GM13976 (cell line): ENCODE data around the gene METTL26.

Source experiments
- DNase-seq: peaks from one replicate; pipeline ENCODE4 v3.0.0; 2012; ENCODE audit warnings: low spot score
- CTCF ChIP-seq: IDR thresholded peaks from 2 replicates; pipeline ENCODE4 v1.5.1; 2012; ENCODE audit warnings: borderline replicate concordance, mild to moderate bottlenecking; ENCODE audit not compliant: insufficient read depth; ENCODE audit errors: extremely low read depth, missing control alignments, control extremely low read depth
- in situ Hi-C: fragments of 300-500 bp; cut with MboI; formaldehyde crosslinking; loops from one replicate; pipeline ENCODE4 v1.12.0; 2022; ENCODE audit warnings: low sequenced_read_pairs, mixed read lengths, inconsistent platforms; ENCODE audit not compliant: unreplicated experiment

METTL26 gene

GRCh38 chr16:590188-590814, 45.8 kb downstream of the METTL26 start:
- DNase-seq: no peak
- in situ Hi-C loops: no loop called here
- TF ChIP-seq CTCF: peak; percentile 17

GRCh38 chr16:589658-590187, 46.4 kb downstream of the METTL26 start, which contains the start of gene RAB40C:
TSS of gene RAB40C (plus strand) at chr16:590066. CDS start at chr16:590292, 226 bp downstream.
- TF ChIP-seq CTCF: no peak
- peak; percentile 99 for DNase-seq
- in situ Hi-C loops: no loop called here

DNA sequence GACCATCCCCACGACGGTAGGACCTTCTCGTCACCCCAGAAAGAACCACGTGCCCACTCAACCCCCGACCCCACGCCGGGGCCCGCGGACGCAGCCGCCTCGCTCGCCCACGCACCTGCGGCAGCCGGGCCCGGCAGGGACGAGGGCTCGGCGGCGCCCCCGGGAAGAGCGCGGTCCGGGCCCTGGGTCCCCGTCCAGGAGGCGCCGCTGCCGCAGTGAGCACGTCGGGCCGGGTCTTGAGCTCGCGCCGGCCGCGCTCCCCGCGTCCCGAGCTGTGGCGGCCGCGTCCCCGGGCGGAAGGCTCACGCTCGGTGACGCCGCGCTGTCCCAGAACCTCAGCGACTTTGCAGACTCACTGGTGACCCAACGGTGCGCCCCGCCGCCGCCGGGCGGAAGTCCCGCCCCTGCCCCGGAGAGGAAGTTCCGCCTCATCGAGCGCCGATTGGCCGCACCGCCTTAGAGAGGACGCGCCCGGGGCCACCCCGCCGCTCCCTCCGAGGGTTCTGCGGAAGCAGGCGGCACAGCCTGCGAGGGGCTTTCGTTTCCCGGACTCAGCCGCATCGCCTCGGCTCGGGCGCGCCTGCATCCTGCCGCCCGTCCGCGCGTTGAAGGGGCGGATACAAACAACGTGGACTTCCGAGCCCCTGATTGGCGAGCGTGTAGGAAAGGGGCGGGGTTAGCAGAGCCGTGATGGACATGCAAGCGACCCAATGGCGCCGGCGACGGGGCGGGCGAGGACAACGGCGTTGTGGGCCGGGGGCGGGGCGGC, 47.0 kb downstream of the METTL26 start:
- in situ Hi-C loops: no loop called here
- TF ChIP-seq CTCF: no peak
- peak; percentile 93 for DNase-seq

- peak; percentile 62 for DNase-seq
- in situ Hi-C loops: no loop called here
- TF ChIP-seq CTCF: no peak
Measured at GRCh38 chr16:588639-588888, 47.5 kb downstream of the METTL26 start.

GRCh38 chr16:586645-587590, 49.2 kb downstream of the METTL26 start:
- DNase-seq: no peak
- no peak for TF ChIP-seq CTCF
- in situ Hi-C loops: no loop called here

DNA sequence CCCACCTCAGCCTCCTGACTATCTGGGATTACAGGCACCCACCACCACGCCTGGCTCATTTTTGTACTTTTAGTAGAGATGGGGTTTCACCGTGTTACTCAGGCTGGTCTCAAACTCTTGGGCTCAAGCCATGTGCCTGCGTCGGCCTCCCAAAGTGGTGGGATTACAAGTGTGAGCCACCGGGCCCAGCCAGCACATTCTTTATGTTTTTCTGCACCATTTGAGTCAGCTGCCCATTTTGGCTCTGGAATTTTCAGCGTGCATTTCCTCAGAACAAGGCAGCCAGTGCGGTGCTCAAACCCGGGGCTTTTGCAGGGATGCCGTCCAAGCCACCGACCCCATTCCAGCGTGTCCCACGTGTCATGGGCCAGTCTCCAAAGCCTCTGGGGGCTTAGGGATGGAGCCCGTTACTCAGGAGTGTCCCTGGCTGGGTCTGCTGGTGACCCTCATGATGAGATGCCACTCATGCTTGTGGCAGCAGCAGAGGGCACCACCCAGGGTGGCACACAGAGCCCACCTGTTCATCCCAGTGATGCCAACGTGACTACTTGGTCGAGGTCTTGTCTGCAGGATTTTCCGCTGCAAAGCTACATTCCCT, 50.0 kb downstream of the METTL26 start:
- no peak for TF ChIP-seq CTCF
- in situ Hi-C loops: no loop called here
- no peak for DNase-seq
